GM21367 (cell line): ENCODE measurements around the gene CNKSR3.

ENCODE experiments used
- ATAC-seq: cut with Tn5 transposase; IDR thresholded peaks from one replicate; pipeline ENCODE4 v1.9.1; 2021; ENCODE audit not compliant: unreplicated experiment

The CNKSR3 gene

DNA sequence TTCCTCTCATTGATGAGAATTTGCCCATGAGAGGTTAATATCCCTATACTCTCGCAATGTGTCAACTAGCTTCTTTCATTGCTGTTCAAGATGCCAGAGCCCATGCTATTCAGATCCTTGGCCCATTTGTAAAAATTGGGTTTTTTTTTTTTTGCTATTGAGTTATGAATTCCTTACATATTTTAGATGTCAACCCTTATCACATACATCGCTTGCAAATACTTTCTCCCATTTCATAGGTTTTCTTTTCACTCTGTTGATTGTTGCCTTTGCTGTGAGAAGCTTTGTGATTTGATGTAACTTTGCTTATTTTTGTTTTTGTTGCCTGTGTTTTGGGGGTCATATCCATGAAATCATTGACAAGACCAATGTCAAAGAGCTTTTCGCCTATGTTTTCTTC lies 121.7 kb downstream of the CNKSR3 start:
- no peak for ATAC-seq

DNA sequence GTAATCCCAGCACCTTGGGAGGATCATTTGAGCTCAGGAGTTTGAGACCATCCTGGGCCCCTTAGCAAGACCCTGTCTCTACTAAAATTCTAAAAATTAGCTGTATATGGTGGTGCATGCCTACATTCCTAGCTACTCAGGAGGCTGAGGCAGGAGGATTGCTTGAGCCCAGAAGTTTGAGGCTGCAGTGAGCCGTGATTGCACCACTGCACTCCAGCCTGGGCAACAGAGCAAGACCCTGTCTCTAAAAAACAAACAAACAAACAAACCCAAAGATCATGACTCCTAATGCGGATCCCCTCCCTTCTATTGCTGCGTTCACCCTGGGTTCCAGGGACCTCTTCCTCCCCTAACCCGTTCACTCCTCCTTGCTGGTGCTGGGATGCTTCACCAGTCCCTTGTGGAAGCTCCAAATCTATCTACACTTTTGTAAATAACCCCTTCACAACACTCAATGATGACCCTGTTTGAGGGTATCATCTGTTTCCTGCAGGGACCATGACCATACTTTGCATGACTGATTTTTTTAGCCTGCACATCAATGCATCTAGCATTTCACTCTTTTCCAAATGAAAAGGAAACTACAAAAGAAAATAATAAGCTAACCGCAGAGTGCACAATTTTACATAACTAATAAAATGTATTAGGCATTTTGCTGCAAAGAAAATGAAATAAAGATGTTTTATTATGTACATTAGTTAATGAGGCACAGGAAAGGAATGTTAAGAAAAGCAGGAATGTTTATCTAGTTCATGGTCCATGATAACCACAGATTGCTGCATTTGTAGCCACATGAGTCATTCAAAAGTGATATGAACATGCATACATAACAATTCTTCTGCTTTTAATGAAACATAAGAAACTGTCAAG lies 123.4 kb downstream of the CNKSR3 start:
- no peak for ATAC-seq

DNA sequence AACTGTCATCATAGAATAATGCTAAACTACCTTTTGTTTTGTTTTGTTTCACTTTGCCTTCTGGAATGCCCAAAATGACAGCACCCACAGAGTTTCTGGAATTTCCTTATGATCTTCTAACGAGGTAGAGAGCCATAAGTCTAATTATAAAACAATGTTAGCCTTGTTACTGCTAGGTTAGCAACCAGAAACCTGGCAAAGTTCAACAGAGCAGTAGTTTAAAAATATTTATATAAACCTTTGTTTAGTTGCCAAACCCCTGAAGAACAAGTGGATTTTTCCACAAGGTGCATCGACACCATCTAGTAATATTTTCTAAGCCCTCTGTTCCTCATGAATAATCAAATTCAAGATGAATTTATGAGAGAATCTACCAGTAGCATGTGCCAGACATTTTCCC lies 126.3 kb downstream of the CNKSR3 start:
- no peak for ATAC-seq

DNA sequence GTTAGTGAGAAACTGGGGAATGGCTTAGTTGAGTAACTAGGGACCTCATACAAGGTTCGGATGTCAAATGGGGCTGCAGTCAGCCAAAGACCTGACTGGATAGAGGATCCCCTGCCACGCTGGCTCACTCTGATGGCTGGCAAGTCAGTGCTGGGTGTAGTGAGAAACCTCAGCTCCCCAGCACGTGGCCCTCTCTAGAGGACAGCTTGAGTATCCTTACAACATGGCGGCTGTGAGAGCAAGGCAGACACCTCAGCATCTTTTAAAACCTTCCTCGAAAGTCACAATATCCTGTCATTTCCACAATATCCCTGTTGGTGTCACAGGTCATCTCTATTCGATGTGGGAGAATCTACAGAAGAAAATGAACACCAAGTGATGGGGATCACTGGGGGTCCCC lies 127.2 kb downstream of the CNKSR3 start:
- ATAC-seq = no peak

DNA sequence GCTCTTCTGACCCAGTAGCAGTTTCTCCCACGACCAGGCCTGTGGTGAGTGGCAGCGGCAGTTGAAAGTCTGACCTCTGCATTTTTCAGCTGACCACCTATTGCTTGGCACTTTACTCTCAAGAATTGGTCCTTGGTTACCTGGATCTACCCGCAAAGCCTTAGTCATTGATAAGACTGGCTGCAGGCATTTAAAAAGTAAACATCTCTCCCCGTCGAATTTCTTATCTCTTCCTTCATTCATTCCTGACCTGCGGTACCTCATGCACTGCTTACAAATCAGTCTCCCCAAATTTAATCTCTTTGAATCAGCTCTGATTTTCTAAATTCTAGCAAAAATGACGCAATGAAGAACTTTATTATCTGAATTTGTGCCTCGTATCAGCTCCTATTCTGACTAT lies 127.7 kb downstream of the CNKSR3 start:
- no peak for ATAC-seq

DNA sequence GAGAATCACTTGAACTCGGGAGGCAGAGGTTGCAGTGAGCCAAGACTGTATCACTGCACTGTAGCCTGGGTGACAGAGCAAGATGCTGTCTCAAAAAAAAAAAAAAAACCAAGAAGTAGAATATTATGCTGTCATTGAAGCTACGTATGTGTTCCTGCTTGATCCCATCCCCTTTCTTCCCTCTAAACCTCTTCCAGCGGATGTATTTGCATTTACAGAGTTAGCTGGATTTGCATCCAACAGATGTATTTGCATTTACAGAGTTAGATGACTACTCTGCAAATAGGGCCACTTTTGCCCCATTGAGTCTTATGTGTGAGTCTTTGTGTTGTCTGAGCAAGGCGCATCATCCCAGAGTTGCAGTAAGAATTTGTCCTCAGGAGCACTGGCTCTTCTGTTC lies 128.9 kb downstream of the CNKSR3 start:
- ATAC-seq = no peak

DNA sequence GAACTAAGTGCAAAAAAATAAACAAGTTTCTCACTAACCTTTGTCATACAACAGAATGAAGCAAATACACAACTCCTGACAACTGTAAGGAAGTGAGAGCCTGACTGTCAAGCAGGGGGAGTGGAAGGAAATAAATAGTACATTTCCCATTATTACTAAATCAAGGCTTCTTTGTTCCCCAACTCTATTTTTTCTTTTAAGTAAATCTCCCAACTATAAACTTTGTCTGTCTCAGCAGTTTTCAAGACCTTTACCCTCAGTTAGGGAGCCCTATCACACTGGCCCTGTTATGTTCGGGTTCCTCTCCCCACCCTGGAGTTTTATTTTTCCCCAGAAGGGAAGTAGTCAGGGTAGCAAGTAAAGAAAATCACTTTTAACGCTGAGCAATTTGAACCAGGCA lies 129.7 kb downstream of the CNKSR3 start:
- ATAC-seq = no peak

DNA sequence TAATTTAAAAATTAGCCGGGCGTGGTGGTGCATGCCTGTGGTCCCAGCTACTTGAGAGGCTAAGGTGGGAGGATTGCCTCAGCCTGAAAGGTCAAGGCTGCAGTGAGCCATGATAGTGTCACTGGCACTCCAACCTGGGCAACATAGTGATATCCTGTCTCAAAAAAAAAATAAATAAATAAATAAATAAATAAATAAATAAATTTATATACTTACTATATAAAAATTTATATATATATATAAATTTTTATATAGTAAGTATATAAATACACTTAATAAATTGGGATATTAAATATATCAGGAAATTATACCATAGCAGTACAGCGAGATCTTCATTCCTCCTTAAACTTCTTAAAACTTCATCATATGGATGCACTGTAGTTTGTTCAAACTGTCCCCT lies 130.9 kb downstream of the CNKSR3 start:
- ATAC-seq = no peak

DNA sequence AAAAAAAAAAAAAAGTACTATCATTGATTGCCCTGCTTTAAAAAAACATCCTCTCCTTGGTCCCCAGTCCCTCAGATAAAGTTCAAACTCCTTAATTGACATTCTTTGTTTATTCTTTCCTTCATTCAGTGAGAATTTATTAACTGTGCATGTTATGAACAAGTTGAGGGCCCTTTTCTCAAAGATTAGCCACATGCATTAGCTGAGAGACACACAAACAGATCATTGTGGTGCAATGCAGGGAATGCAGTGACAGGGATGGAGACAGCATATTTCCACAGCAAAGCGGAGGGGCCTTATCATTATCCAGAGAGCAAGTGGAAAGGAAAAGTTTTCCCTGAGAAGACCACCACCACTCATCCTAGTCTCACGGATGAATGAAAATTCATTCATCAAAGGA lies 132.0 kb downstream of the CNKSR3 start:
- no peak for ATAC-seq

DNA sequence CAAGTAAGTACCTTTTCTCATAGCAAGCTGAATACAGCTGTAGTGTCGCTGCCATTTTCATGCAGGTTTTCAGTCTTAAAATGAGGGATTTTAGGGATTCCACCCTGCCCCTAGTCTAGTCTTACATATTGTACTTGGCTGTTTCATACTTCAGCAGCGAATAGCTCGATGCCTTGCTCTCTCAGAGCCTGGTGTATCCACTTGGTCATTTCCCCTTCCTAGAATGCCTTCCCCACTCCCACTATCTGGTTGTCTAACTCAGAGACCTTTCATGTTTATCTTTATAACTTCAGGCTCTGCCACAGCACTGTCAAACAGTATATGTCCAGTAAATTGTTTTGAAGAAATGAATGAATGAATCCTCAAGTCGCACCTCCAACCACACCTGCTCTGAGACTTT lies 132.8 kb downstream of the CNKSR3 start:
- ATAC-seq = no peak

DNA sequence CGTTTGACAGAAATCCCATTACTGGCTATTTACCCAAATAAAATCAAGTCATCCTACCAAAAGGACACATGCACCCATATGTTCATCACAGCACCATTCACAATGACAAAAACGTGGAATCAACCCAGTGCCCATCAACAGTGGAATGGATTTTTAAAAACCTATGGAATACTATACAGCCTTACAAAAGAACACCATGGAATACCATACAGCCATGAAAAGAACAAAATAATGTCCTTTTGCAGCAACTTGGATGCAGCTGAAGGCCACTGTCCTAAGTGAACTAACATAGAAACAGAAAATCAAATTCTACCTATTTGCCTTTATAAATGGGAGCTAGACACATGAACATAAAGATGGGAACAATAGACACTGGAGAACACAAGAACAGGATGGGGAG lies 136.5 kb downstream of the CNKSR3 start:
- ATAC-seq = no peak

DNA sequence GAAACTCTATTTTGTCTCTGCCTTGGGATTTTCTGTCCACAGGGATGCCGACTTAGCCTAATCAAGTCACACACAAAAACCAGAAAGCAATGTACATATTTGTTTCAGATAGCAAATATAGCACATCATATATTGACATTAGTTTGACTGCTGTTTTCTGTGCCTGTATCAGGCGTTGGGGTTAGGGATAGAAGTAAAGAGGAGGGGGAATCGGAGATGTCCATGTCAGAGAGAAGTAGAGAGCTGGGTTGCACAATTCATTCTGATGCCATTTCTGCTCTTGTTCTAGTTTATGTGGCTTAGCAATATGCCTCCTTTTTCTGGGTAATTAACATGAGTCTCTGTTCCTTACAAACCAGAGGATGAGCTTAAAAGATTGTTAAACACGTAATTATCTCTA lies 139.2 kb downstream of the CNKSR3 start:
- no peak for ATAC-seq

DNA sequence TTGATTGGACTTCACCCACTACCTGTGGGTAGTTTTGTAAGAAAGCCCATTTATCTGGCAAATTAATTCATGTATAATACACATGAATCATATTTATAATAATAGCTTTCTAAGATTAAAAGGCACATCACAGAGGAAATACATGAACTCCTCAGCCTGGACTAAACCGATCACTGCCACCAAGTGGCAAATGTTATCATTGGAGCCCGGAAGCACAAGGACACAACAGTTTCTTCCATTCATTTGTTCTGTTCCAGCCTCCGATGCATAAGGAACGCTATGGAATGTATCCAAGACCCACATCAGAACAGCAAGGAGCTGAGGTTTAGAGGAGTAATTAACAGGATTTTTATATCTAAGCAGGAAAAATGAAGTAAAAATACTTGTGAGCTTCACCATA lies 139.9 kb downstream of the CNKSR3 start:
- ATAC-seq = peak; percentile 82

DNA sequence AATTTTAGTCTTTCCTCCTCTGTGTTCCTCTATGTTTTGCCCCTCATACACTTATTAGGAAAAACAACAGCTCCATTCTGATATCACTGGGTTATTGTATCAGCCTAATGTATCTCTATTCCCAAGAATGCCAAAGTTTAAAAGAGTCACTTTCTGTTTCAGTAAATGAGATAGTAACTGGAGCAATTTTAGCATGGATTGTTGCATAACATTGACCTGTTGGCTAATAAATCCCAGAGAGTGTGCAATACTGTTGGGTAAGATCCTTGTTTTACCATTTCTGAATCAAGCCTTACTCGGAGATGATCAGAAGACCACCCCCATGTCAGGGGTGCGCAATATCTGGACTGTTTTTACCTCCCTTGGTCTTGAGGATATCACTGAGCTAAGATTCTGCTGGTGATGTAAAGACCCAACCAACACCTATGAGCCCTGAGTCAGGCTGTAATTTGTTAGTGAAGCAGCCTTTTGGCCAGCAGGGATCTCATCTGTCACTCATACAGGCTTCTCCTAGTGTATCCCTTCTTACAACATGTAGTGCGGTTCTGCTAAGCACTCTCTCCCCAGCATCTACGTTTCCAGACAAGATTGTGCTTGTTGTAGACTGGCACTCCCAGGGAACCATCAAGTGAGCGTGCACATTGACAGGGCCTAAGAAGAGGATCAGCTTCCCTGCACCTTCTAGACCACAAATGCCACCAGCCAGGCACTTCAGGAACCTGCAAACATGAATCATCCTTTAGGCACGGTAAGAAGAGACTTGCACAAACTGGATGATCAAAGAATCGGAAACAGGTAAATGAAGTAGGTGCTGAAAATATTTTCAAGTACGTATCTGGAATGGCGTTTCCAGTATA lies 142.4 kb downstream of the CNKSR3 start:
- no peak for ATAC-seq

DNA sequence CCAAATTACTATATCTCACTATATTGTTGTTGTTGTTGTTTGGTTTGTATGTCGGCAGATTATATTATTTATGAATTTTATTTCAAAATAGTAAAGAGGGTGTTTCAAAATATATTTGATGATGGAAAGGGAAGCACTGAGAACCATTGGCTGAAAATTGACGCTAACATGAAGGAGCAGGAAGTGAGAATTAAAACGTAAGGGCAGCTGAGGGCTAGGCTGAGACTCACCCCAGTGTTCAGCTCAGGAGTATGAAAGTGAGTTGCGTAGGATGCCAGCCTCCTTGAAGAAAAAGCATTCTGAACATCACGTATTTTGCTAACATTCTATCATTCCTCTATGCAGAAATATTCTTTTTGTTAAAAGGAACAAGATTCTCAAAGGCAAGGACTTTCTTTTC lies 143.1 kb downstream of the CNKSR3 start:
- ATAC-seq = no peak

DNA sequence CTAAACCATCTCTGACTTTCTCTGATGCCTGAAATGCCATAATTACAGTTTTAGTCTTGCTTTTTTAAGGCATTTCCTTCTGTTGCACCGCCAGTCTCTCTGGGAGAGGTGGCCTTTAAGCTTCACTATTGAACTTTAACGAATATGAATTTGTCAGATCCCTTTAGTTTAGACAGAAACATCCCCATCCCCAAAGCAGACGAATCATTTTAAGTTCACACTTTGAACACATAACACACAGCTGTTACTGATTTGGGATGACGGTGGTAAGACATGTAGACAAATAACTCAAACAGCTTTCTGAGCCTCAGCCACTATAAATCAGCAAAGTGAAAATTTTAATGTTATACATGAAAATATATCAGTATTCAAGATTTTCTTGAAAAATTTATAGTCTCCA lies 146.7 kb downstream of the CNKSR3 start:
- no peak for ATAC-seq

DNA sequence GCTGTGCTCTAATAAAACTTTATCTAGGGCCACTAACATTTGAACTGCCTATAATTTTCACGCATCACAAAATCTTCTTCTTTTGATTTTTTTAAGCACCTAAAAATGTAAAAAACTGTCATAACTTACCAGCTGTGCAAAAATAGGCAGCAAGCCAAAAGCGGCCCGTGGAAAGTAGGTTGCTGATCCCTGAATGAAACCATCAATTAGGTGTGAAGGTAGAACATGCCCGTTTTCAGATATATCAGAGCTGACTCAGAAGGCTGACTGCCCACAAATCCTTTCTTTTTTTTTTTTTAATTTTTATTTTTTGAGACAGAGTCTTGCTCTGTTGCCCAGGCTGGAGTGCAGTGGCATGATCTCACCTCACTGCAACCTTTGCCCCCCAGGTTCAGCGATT lies 149.0 kb downstream of the CNKSR3 start:
- no peak for ATAC-seq

DNA sequence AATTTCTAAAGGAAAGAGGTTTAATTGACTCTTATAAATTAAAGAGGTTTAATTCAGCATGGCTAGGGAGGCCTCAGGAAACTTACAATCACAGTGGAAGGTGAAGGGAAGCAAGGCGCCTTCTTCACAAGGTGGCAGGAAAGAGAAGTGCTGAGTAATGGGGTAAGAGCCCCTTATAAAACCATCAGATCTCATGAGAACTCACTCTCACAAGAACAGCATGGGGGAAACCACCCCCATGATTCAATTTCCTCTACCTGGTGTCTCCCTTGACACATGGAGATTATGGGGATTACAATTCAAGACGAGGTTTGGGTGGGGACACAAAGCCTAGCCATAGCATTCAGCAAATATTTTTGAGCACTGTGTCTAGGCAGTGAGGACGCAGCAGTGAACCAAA lies 150.0 kb downstream of the CNKSR3 start:
- no peak for ATAC-seq

DNA sequence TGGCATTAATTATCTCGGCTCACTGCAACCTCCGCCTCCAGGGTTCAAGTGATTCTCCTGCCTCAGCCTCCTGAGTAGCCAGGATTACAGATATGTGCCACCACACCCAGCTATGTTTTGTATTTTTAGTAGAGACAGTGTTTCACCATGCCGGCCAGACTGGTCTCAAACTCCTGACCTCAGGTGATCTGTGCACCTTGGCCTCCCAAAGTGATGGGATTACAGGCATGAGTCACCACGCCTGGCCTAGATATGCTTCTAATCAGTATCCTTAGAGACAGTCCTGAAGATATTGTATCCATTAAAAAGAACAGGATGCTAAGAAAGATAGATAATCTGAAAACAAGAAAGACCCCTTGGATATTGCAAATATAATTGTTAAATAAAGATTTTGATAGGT lies 150.8 kb downstream of the CNKSR3 start:
- no peak for ATAC-seq

DNA sequence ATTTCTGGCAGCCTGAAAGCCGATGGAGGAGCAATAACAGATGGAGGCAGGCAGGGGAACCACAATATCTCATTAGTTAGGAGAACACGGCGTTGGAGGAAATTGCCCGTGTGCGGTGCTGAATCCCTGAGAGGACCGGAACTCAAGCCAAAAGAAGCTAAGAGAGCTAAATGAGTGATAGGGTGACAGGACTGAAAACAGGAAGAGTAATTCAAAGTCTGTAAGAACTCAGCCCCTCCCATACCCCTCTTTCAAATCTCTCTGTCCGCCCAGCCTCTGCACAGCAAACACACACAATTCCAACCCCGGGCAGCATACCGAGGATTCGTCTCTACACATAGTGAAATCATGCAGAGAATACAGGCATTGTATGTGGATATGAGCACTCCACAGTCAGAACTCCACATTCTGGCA lies 151.3 kb downstream of the CNKSR3 start:
- peak; percentile 31 for ATAC-seq

DNA sequence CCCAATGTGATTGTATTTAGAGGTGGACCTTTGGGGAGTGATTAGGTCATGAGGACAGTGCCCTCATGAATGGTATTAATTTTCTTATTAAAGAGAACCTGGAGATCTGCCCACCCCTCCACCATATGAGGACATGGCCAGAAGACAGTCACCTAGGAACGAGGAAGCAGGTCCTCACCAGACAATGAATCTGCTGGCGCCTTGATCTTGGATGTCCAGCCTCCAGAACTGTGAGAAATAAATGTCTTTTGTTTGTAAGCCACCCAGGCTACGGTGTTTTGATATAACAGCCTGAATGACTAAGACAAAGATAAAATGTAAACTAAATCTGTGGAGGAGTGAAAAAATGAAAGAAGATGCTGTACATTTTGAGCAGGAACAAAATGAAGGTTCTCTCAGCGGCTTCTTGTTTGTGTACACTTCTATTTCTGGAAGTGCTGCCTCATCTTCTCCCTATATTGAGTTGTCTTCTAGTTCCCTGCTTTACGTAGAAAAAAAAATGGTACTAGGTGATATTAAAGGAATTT lies 152.4 kb downstream of the CNKSR3 start:
- ATAC-seq = no peak

DNA sequence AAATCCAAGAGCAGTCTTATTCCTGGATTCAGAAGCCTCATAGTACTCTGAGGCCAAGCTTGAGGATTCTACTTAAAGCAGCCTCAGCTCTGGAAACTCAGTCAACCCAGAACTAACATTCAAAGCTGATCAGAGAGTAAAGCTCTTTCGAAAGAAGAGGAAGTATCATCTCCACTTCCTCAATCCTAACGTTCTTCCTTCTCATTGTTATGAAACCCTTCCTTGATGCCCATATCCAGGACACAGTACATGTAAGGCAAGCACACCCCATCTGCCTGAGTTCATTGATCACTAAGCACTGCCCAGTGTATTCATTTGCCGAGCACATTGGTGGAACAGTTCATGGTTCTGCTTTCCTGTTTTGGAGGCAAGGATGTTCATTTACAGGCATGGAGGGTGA lies 153.8 kb downstream of the CNKSR3 start, which contains the start of gene IPCEF1:
IPCEF1 (minus strand) TSS at position 114 of the 400 bp plus-strand sequence. CDS start 90,856 bp downstream, outside the sequence.
- ATAC-seq = peak; percentile 30
